GM12864 (cell line): ENCODE data around the gene MPP2.

ENCODE experiments used
- DNase-seq: peaks from one replicate; pipeline ENCODE4 v3.0.0-alpha.2; 2011; ENCODE audit warnings: low read depth
- H3K4me3 ChIP-seq: 2 replicates; pipeline ENCODE4 v1.5.1; 2011; ENCODE audit warnings: mild to moderate bottlenecking, low read depth, low read length, control low read depth
- TF ChIP-seq, protein P1 (sequence below): IDR thresholded peaks from 2 replicates; pipeline ENCODE4 v1.5.1; 2011; ENCODE audit warnings: low read depth, mild to moderate bottlenecking, moderate library complexity, low read length, control low read depth, inconsistent platforms; ENCODE audit errors: missing control alignments

The MPP2 gene, protein sequence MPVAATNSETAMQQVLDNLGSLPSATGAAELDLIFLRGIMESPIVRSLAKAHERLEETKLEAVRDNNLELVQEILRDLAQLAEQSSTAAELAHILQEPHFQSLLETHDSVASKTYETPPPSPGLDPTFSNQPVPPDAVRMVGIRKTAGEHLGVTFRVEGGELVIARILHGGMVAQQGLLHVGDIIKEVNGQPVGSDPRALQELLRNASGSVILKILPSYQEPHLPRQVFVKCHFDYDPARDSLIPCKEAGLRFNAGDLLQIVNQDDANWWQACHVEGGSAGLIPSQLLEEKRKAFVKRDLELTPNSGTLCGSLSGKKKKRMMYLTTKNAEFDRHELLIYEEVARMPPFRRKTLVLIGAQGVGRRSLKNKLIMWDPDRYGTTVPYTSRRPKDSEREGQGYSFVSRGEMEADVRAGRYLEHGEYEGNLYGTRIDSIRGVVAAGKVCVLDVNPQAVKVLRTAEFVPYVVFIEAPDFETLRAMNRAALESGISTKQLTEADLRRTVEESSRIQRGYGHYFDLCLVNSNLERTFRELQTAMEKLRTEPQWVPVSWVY

DNA sequence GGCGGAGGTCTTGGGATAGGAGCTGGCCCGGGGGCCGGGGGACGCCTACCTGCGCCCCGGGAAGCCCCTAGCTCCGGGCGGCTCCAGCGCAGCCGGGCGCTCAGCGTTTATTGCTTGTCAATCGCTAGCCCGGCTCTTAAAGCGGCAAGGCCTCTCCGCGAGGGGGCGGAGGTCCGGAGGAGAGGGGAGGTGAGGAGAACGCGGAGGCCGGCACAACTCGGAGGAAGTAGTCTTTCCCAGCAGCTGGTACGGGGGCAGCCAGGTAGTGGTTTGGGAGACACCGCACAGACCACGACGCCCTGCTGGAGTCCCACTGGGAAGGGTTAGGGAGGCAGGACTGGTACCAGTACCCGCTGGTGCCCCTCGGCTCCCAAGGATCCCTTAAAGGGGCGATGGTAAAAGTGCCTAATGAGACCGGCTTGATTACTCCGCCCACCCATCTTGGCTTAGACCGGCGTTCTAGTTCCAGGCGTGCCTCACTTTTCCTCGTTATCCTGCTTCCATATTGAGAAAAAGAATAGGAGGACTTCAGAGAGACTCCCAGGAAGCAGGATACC lies at the start of gene MPP2:
Gene MPP2 (minus strand): TSS at position 112 of the 557 bp plus-strand sequence. CDS start 3,076 bp downstream, outside the sequence.
- H3K4me3 ChIP-seq = no peak within 1 kb of the TSS
- TF ChIP-seq, protein P1, sequence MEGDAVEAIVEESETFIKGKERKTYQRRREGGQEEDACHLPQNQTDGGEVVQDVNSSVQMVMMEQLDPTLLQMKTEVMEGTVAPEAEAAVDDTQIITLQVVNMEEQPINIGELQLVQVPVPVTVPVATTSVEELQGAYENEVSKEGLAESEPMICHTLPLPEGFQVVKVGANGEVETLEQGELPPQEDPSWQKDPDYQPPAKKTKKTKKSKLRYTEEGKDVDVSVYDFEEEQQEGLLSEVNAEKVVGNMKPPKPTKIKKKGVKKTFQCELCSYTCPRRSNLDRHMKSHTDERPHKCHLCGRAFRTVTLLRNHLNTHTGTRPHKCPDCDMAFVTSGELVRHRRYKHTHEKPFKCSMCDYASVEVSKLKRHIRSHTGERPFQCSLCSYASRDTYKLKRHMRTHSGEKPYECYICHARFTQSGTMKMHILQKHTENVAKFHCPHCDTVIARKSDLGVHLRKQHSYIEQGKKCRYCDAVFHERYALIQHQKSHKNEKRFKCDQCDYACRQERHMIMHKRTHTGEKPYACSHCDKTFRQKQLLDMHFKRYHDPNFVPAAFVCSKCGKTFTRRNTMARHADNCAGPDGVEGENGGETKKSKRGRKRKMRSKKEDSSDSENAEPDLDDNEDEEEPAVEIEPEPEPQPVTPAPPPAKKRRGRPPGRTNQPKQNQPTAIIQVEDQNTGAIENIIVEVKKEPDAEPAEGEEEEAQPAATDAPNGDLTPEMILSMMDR = no peak
- no peak for DNase-seq

DNA sequence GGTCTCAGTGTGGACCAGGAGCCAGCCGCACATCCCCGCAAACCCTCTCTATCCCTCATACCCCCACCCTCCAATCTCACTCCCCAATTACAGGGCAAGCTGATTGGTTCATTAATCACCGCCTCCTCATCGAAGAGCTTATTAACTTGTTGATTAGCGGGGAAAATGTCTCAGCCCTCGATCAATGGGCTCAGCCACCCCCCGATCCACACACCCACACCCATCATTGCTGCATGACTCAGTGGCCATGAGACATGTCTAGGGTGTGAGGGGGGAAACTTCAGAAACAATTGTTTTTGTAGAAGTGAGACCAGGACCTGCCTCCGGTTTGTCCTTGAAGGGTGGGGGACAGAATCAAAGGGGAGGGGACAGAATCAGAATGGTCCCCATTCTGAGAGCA lies 48.9 kb upstream of the MPP2 start:
- TF ChIP-seq, protein P1 = no peak
- H3K4me3 ChIP-seq = no peak overlapping the region

DNA sequence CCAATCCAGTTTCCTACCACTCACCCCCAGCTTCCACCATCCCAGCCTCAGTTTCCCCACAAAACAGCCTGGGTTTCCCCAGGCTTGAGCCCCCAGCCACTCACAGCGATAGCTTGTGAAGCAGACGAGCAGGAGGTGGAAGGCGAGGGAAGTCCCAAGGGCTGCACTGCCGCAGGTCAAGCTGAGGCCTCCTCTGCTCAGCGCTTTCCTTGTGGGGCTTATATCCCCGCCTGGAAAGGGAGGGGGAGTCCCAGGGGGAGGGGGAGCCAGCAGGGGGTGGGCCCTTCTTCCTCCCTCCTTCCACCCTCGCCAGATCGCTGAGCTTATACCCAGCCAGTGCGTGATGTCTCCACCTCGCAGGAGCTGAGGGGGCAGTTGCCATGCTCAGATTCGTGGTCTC lies 46.4 kb upstream of the MPP2 start, which contains the start of gene PYY:
Gene PYY (minus strand): TSS at position 195 of the 400 bp plus-strand sequence. CDS start 457 bp downstream, outside the sequence.
- H3K4me3 ChIP-seq = no peak within 1 kb of the TSS
- DNase-seq = no peak
- TF ChIP-seq, protein P1 = no peak

More for the DNA sequence above, 48.9 kb upstream of the MPP2 start:
- no peak for DNase-seq

DNA sequence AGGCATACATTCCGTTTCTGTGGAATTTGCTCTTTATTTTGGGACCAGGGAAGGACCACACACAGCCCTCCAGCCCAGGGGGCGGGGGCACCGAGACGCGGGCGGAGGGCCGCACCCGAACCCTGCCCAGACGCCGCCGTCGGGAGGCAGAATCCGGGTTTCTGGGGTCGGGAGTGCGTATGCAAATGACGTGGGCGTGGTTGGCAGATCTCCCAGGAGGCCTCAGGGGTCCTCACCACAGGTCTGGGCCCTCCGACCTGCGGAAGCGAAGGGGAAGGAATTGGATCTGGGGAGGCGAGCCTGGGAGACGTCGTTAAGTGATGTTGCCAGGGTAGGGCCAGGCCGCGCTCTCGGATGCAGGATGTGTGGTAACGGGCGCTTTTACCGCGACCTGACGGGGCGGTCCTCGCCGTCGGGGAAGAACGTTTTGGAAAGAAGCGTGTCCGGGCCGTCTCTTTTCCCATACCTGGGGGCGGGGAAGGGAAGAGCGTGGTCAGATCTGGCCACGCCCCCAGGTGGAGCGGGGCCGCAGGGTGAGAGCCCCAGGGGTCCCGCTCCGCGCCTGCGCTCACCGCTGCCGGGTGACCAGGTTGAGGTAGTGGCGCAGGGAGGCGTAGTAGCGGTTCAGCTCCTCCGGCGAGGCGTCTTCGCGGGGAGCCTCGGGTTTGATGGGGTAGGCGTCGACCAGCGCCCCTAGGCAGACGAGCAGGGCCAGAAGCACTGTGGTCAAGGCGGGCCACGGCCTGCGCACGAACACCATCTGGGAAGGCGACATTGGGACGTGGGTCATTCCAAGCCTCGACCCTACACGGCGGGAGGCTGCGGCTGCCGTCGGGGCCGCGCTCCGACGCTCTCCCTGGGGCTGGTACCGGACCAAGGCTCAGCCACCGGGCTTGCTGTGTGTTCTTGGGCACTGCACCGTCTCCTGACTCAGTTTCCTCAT lies 45.7 kb upstream of the MPP2 start:
- no peak overlapping the region for H3K4me3 ChIP-seq
- DNase-seq = no peak
- TF ChIP-seq, protein P1 = no peak

DNA sequence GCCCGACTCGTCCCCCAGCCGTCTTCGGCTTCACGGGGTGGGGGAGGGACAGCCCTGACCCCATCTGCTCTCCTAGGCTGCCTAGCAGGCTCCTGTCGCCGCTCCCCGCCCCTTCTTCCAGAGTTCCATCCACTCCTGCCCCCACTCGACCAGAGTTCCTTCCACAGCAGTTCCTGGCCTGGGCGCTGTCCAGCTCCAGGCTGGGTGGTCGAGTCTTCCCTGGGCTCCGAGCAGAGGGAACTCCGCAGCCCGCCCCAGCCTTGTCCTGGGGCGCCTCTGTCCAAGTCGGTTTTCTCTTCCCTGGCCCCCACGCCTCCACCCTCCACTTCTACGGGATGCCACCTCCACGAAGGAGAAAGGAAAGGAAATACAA lies 45.0 kb upstream of the MPP2 start:
- TF ChIP-seq, protein P1 = no peak
- DNase-seq = no peak
- H3K4me3 ChIP-seq = no peak overlapping the region

DNA sequence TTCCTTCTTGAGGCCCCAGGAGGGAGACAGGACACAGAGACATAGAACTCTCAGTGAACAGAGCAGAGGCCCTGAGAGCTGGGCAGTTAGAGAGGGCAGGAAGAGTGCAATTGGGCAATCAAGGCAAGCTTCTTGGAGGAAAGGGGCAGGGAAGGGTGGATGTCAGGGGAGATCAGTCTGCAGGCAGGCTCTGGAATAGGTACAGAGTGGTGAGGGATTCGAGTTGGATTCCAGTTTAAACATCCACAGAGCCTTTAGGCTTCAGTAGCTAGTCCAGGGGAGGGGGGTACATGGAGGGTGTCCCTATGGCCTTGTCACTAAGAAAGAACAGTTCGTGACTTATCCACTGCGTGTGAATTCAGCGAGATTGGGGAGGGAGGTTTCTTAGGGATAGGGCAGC lies 44.4 kb upstream of the MPP2 start:
- DNase-seq = no peak
- no peak overlapping the region for H3K4me3 ChIP-seq
- TF ChIP-seq, protein P1 = no peak
